Trophoblast cell (in vitro differentiated cells and primary cell): ENCODE measurements around the gene UGT2A1.
"Not testable (repeated sequence)": the region's sequence is repeated elsewhere in the genome, so short reads cannot be mapped to it uniquely, and the experiment has no call there.

Experiments
- DNase-seq, 2 donors: peaks; one replicate each; pipeline ENCODE4 v3.0.0-alpha.2; 2016
- H2AFZ ChIP-seq: 2 replicates; pipeline ENCODE4 v1.6.1; 2013; ENCODE audit warnings: low read length, moderate library complexity, mild to moderate bottlenecking; ENCODE audit not compliant: insufficient read depth, poor library complexity
- H2AK5ac ChIP-seq: 2 replicates; pipeline ENCODE4 v1.6.1; 2013; ENCODE audit warnings: mild to moderate bottlenecking, low read length
- H2BK120ac ChIP-seq: 2 replicates; pipeline ENCODE4 v1.6.1; 2013; ENCODE audit warnings: low read length, mild to moderate bottlenecking, moderate library complexity; ENCODE audit not compliant: insufficient read depth, poor library complexity
- H2BK12ac ChIP-seq: 2 replicates; pipeline ENCODE4 v1.6.1; 2013; ENCODE audit warnings: mild to moderate bottlenecking, low read length, moderate library complexity
- H2BK5ac ChIP-seq: 2 replicates; pipeline ENCODE4 v1.6.1; 2013; ENCODE audit warnings: low read length, low read depth, moderate library complexity, mild to moderate bottlenecking; ENCODE audit not compliant: poor library complexity
- H3K14ac ChIP-seq: 2 replicates; pipeline ENCODE4 v1.6.1; 2013; ENCODE audit warnings: mild to moderate bottlenecking, low read length
- H3K18ac ChIP-seq: 2 replicates; pipeline ENCODE4 v1.6.1; 2013; ENCODE audit warnings: mild to moderate bottlenecking, low read length
- H3K23ac ChIP-seq: 2 replicates; pipeline ENCODE4 v1.6.1; 2013; ENCODE audit warnings: low read length
- H3K27ac ChIP-seq: 2 replicates; pipeline ENCODE4 v1.5.1; 2013; ENCODE audit warnings: low read depth, mild to moderate bottlenecking, inconsistent platforms, low read length, moderate library complexity
- H3K27me3 ChIP-seq: 2 replicates; pipeline ENCODE4 v1.6.1; 2013; ENCODE audit warnings: inconsistent platforms, mild to moderate bottlenecking, low read length, moderate library complexity; ENCODE audit not compliant: insufficient read depth
- H3K36me3 ChIP-seq, 2 experiments: 1 replicate in 1 of 2; 2 replicates in 1 of 2; pipeline ENCODE4 v1.6.1; 2013; ENCODE audit warnings: low read length in 2 of 2, mild to moderate bottlenecking in 2 of 2, moderate library complexity in 1 of 2; ENCODE audit not compliant: insufficient read depth in 2 of 2, control insufficient read depth in 1 of 2
- H3K4ac ChIP-seq: 2 replicates; pipeline ENCODE4 v1.6.1; 2013; ENCODE audit warnings: low read depth, mild to moderate bottlenecking, low read length, moderate library complexity
- H3K4me1 ChIP-seq, 2 experiments: 1 replicate in 1 of 2; 2 replicates in 1 of 2; pipeline ENCODE4 v1.6.1; 2013; ENCODE audit warnings: low read length in 2 of 2, mild to moderate bottlenecking in 2 of 2, moderate library complexity in 1 of 2; ENCODE audit not compliant: insufficient read depth in 2 of 2, control insufficient read depth in 1 of 2
- H3K4me2 ChIP-seq: 2 replicates; pipeline ENCODE4 v1.6.1; 2013; ENCODE audit warnings: inconsistent platforms, mild to moderate bottlenecking, low read length, moderate library complexity
- H3K4me3 ChIP-seq: 2 replicates; pipeline ENCODE4 v1.5.1; 2013; ENCODE audit warnings: mild to moderate bottlenecking, low read depth, low read length, inconsistent platforms
- H3K79me1 ChIP-seq: one replicate; pipeline ENCODE4 v1.6.1; 2013; ENCODE audit warnings: low read length
- H3K79me2 ChIP-seq: 2 replicates; pipeline ENCODE4 v1.6.1; 2013; ENCODE audit warnings: low read length, mild to moderate bottlenecking; ENCODE audit not compliant: control insufficient read depth, insufficient read depth, poor library complexity
- H3K9ac ChIP-seq: 2 replicates; pipeline ENCODE4 v1.6.1; 2013; ENCODE audit warnings: mild to moderate bottlenecking, low read length
- H3K9me3 ChIP-seq: 2 replicates; pipeline ENCODE4 v1.6.1; 2013; ENCODE audit warnings: low read depth, mild to moderate bottlenecking, control low read depth, inconsistent platforms, low read length; ENCODE audit not compliant: insufficient read depth
- H4K12ac ChIP-seq: 2 replicates; pipeline ENCODE4 v1.6.1; 2013; ENCODE audit warnings: low read depth, mild to moderate bottlenecking, low read length, moderate library complexity
- H4K8ac ChIP-seq: 2 replicates; pipeline ENCODE4 v1.6.1; 2013; ENCODE audit warnings: low read depth, mild to moderate bottlenecking, low read length, moderate library complexity
- H4K91ac ChIP-seq: one replicate; pipeline ENCODE4 v1.6.1; 2013; ENCODE audit warnings: low read depth, mild to moderate bottlenecking, low read length, moderate library complexity
- WGBS: extraction: QIAGEN DNeasy Blood & Tissue Kit; methylation state at CpG from one replicate; pipeline ENCODE4 v1.1.7; 2013; ENCODE audit warnings: missing lambda C conversion rate; ENCODE audit not compliant: insufficient read length, insufficient coverage; ENCODE audit errors: extremely low coverage; 5-methylcytosine and 5-hydroxymethylcytosine counted together

UGT2A1 gene

DNA sequence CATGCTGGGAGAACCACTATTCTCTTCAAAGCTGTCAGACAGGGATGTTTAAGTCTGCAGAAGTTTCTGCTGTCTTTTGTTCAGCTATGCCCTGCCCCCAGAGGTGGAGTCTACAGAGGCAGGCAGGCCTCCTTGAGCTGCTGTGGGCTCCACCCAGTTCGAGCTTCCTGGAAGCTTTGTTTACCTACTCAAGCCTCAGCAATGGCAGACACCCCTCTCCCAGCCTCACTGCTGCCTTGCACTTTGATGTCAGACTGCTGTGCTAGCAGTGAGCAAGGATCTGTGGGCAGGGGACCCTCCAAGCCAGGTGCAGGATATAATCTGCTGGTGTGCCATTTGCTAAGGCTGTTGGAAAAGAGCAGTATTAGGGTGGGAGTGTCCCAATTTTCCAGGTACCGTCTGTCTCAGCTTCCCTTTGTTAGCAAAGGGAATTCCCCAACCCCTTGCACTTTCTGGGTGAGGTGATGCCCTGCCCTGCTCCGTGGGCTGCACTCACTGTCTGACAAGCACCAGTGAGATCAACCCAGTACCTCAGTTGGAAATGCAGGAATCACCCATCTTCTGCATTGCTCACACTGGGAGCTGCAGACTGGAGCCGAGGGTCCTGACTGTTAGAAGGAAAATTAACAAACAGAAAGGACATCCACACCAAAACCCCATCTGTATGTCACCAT, 8.2 kb upstream of the UGT2A1 start:
- no CpG with 5 or more reads among the region's 4 CpGs for WGBS
- H3K4ac ChIP-seq, DNase-seq, H2BK12ac ChIP-seq, H4K8ac ChIP-seq, H3K36me3 ChIP-seq, H3K4me2 ChIP-seq, H4K91ac ChIP-seq, H3K27me3 ChIP-seq, H3K14ac ChIP-seq, H3K27ac ChIP-seq, H2BK5ac ChIP-seq, H3K4me1 ChIP-seq, H3K4me3 ChIP-seq, H2AK5ac ChIP-seq, H2AFZ ChIP-seq, H3K18ac ChIP-seq, H4K12ac ChIP-seq, H2BK120ac ChIP-seq, H3K23ac ChIP-seq, H3K9me3 ChIP-seq, H3K79me1 ChIP-seq, H3K79me2 ChIP-seq, H3K9ac ChIP-seq: not testable (repeated sequence)

DNA sequence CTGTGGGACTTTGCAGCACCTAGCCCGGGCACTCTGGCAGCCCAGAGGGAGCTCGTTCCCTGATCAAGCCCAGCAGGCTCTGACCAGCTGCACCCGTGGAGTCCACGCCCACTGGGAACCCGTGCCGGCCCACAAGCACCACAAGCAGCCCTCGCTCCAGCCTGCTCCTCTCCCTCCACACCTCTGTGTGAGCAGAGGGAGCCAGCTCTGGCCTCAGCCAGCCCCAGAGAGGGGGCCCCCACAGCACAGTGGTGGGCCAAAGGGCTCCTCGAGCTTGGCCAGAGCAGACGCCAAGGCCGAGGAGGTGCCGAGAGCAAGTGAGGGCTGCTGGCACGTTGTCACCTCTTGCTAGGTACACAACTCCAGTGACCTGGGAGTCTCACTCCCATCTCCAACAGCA, 5.1 kb upstream of the UGT2A1 start:
- Histone ChIP-seq H2BK12ac (no peak overlapping the region), H4K8ac (no peak overlapping the region), H3K36me3 (no peaks in the 10 kb centered on the region), H3K27ac (no peak overlapping the region), H3K4me2 (no peak overlapping the region), H3K9me3 (peaks cover 4% of the 10 kb centered on the region), H4K12ac (no peak overlapping the region), H3K4me1 (no peaks in the 10 kb centered on the region), H2AFZ (no peak overlapping the region), H2BK5ac (no peak overlapping the region), H3K14ac (no peak overlapping the region), H2BK120ac (no peak overlapping the region), H2AK5ac (no peak overlapping the region), H3K4me3 (no peak overlapping the region), H3K27me3 (no peaks in the 10 kb centered on the region), H3K23ac (no peak overlapping the region), H3K18ac (no peak overlapping the region), H3K79me1 (no peaks in the 10 kb centered on the region), H4K91ac (no peak overlapping the region), H3K9ac (no peak overlapping the region), H3K79me2 (no peaks in the 10 kb centered on the region), H3K4ac (no peak overlapping the region)
- DNase-seq = no peak
- WGBS = no CpG with 5 or more reads among the region's 12 CpGs

DNA sequence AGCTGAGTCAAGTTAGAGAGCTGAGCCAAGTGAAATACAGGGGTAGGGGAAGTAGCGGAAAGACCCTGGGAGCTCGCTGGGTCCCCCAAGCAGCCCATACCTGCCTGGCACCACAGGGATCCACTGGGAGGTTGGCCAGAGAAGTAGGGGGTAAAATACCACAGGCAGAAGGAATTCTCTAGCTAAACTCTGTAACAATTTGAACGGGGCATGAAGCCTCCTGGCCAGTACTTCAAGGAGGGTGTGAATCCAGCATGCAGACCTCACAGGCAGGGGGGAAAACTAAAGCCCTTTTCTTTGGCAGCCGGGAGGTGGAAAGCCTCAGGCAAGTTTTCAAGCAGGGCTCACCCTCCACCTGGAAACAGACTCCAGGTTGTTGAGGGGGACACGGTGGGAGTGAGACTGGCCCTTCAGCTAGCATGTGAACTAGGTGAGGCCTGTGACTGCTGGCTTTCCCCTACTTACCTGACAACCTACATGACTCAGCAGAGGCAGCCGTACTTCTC, 3.7 kb upstream of the UGT2A1 start:
- Histone ChIP-seq H2AK5ac (no peak overlapping the region), H3K27me3 (no peaks in the 10 kb centered on the region), H2AFZ (no peak overlapping the region), H2BK120ac (no peak overlapping the region), H4K12ac (no peak overlapping the region), H3K79me2 (no peaks in the 10 kb centered on the region), H3K9ac (no peak overlapping the region), H4K91ac (no peak overlapping the region), H3K23ac (no peak overlapping the region), H2BK5ac (no peak overlapping the region), H3K9me3 (peaks cover 4% of the 10 kb centered on the region), H3K79me1 (no peaks in the 10 kb centered on the region), H3K4me2 (no peak overlapping the region), H3K4ac (no peak overlapping the region), H3K4me3 (no peak overlapping the region), H3K4me1 (no peaks in the 10 kb centered on the region), H3K14ac (no peak overlapping the region), H3K18ac (no peak overlapping the region), H3K27ac (no peak overlapping the region), H4K8ac (no peak overlapping the region), H2BK12ac (no peak overlapping the region), H3K36me3 (no peaks in the 10 kb centered on the region)
- DNase-seq = no peak
- no CpG with 5 or more reads among the region's 6 CpGs for WGBS

DNA sequence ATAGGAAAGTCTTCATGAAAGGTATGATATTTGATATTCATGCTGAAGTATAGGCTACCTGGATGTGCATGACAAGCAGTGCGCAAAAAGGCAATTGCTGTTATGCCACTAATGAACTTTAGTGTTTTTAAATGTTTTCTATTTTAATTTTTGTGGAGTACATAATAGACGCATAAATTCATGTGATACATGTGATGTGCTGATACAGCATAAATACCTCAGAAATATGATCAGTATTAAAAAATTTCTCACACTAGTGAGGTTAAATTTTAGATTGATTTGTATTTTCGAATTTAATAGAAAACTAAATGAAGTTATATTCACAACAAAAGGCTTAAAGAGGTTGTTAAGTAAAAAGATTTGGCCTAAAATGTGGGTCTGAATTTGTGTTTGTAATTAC, 2.2 kb downstream of the UGT2A1 start:
- Histone ChIP-seq H3K4me1 (no peaks in the 10 kb centered on the region), H3K23ac (no peak overlapping the region), H3K36me3 (no peaks in the 10 kb centered on the region), H2AFZ (no peak overlapping the region), H4K8ac (no peak overlapping the region), H3K4me3 (no peak overlapping the region), H3K79me1 (no peaks in the 10 kb centered on the region), H3K14ac (no peak overlapping the region), H2BK5ac (no peak overlapping the region), H3K9ac (no peak overlapping the region), H2BK12ac (no peak overlapping the region), H4K12ac (no peak overlapping the region), H2BK120ac (no peak overlapping the region), H3K27me3 (no peaks in the 10 kb centered on the region), H3K79me2 (no peaks in the 10 kb centered on the region), H3K4me2 (no peak overlapping the region), H3K18ac (no peak overlapping the region), H3K27ac (no peak overlapping the region), H3K4ac (no peak overlapping the region), H4K91ac (no peak overlapping the region), H3K9me3 (no peaks in the 10 kb centered on the region), H2AK5ac (no peak overlapping the region)
- DNase-seq = no peak
- no CpG with 5 or more reads among the region's 3 CpGs for WGBS
